Osteocyte (in vitro differentiated cells): ENCODE data around the gene RPS18. TPM values are rescaled to one million over a fixed set of nuclear protein-coding genes. Genes with fewer than 3 reads are reported as not detected.

Source experiments
- DNase-seq: peaks from one replicate; pipeline ENCODE4 v3.0.0; 2021; ENCODE audit warnings: mixed read lengths; ENCODE audit not compliant: unreplicated experiment; ENCODE audit errors: extremely low spot score
- H3K27ac Mint-ChIP-seq: one replicate; pipeline ENCODE4 v1.8.0; 2021; ENCODE audit warnings: mild to moderate bottlenecking, mixed read lengths; ENCODE audit not compliant: unreplicated experiment
- H3K27me3 Mint-ChIP-seq: one replicate; pipeline ENCODE4 v1.8.0; 2021; ENCODE audit warnings: mixed read lengths; ENCODE audit not compliant: unreplicated experiment
- H3K36me3 Mint-ChIP-seq: one replicate; pipeline ENCODE4 v1.8.0; 2021; ENCODE audit warnings: mixed read lengths; ENCODE audit not compliant: unreplicated experiment
- H3K4me1 Mint-ChIP-seq: one replicate; pipeline ENCODE4 v1.8.0; 2021; ENCODE audit warnings: mixed read lengths; ENCODE audit not compliant: unreplicated experiment
- H3K4me3 Mint-ChIP-seq: one replicate; pipeline ENCODE4 v1.8.0; 2021; ENCODE audit warnings: mild to moderate bottlenecking, moderate library complexity, mixed read lengths; ENCODE audit not compliant: unreplicated experiment
- H3K9me3 Mint-ChIP-seq: one replicate; pipeline ENCODE4 v1.8.0; 2021; ENCODE audit warnings: mixed read lengths; ENCODE audit not compliant: unreplicated experiment
- total RNA-seq: library from RNA; stranded (reverse); gene quantifications from 2 replicates; pipeline ENCODE4 v1.2.1, GENCODE V29; 2021
- TF ChIP-seq, protein P1 (sequence below): fragments of 200-600 bp; sonication (generic); IDR thresholded peaks from 2 replicates; pipeline ENCODE4 v1.5.0; 2021; ENCODE audit warnings: antibody characterized with exemption, mild to moderate bottlenecking, moderate library complexity

Gene RPS18
- total RNA-seq, 1 donor from 2014 or later, result 2,180 TPM

GRCh38 chr6:33276864-33277662 is 5.2 kb downstream of the RPS18 start, which contains the start of gene B3GALT4:
Gene B3GALT4 (plus strand): TSS chr6:33277123. CDS start chr6:33277420, 297 bp downstream.
- H3K36me3 Mint-ChIP-seq, result peaks cover 30% of the 10 kb centered on the region
- no peaks in the 10 kb centered on the region for H3K27me3 Mint-ChIP-seq
- DNase-seq, result no peak
- H3K9me3 Mint-ChIP-seq, result no peaks in the 10 kb centered on the region
- H3K27ac Mint-ChIP-seq, result peak within 1 kb of the TSS; percentile 94
- H3K4me1 Mint-ChIP-seq, result peaks cover 55% of the 10 kb centered on the region
- peak within 1 kb of the TSS; percentile 84 for H3K4me3 Mint-ChIP-seq
- TF ChIP-seq, protein P1, sequence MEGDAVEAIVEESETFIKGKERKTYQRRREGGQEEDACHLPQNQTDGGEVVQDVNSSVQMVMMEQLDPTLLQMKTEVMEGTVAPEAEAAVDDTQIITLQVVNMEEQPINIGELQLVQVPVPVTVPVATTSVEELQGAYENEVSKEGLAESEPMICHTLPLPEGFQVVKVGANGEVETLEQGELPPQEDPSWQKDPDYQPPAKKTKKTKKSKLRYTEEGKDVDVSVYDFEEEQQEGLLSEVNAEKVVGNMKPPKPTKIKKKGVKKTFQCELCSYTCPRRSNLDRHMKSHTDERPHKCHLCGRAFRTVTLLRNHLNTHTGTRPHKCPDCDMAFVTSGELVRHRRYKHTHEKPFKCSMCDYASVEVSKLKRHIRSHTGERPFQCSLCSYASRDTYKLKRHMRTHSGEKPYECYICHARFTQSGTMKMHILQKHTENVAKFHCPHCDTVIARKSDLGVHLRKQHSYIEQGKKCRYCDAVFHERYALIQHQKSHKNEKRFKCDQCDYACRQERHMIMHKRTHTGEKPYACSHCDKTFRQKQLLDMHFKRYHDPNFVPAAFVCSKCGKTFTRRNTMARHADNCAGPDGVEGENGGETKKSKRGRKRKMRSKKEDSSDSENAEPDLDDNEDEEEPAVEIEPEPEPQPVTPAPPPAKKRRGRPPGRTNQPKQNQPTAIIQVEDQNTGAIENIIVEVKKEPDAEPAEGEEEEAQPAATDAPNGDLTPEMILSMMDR, result peak; percentile 62

GRCh38 chr6:33277663-33278391 is 6.0 kb downstream of the RPS18 start:
- H3K4me3 Mint-ChIP-seq, result peak overlapping the region; percentile 84
- DNase-seq, result no peak
- H3K9me3 Mint-ChIP-seq, result no peaks in the 10 kb centered on the region
- H3K27ac Mint-ChIP-seq, result peak overlapping the region; percentile 94
- peaks cover 48% of the 10 kb centered on the region for H3K4me1 Mint-ChIP-seq
- TF ChIP-seq, protein P1, result no peak
- H3K36me3 Mint-ChIP-seq, result peaks cover 24% of the 10 kb centered on the region
- H3K27me3 Mint-ChIP-seq, result no peaks in the 10 kb centered on the region

GRCh38 chr6:33278392-33278741 is 6.5 kb downstream of the RPS18 start:
- H3K27ac Mint-ChIP-seq, result peak overlapping the region; percentile 27

GRCh38 chr6:33278810-33279209 is 6.9 kb downstream of the RPS18 start:
- Mint-ChIP-seq H3K9me3 (no peaks in the 10 kb centered on the region), H3K27me3 (no peaks in the 10 kb centered on the region), H3K27ac (no peak overlapping the region), H3K36me3 (peaks cover 21% of the 10 kb centered on the region), H3K4me3 (no peak overlapping the region), H3K4me1 (peaks cover 38% of the 10 kb centered on the region)
- TF ChIP-seq, protein P1, result no peak
- DNase-seq, result no peak

More at GRCh38 chr6:33278392-33278741, 6.5 kb downstream of the RPS18 start:
- Mint-ChIP-seq H3K4me3 (no peak overlapping the region), H3K27me3 (no peaks in the 10 kb centered on the region), H3K4me1 (peaks cover 42% of the 10 kb centered on the region), H3K36me3 (peaks cover 24% of the 10 kb centered on the region), H3K9me3 (no peaks in the 10 kb centered on the region)
- DNase-seq, result no peak
- TF ChIP-seq, protein P1, result no peak

- Mint-ChIP-seq H3K9me3 (no peaks in the 10 kb centered on the region), H3K4me1 (peaks cover 34% of the 10 kb centered on the region), H3K27ac (no peak overlapping the region), H3K27me3 (no peaks in the 10 kb centered on the region), H3K36me3 (peaks cover 19% of the 10 kb centered on the region), H3K4me3 (no peak overlapping the region)
- TF ChIP-seq, protein P1, result no peak
- no peak for DNase-seq
These were observed 7.4 kb downstream of the RPS18 start for GRCh38 chr6:33279257-33279695.
